Measurements from ENCODE around the gene PSD4. TPM values are rescaled to one million over a fixed set of nuclear protein-coding genes. Genes with fewer than 3 reads are reported as not detected.

PSD4 gene
- total RNA-seq, 1 experiment from 2014 or later: 46.6 TPM

DNA sequence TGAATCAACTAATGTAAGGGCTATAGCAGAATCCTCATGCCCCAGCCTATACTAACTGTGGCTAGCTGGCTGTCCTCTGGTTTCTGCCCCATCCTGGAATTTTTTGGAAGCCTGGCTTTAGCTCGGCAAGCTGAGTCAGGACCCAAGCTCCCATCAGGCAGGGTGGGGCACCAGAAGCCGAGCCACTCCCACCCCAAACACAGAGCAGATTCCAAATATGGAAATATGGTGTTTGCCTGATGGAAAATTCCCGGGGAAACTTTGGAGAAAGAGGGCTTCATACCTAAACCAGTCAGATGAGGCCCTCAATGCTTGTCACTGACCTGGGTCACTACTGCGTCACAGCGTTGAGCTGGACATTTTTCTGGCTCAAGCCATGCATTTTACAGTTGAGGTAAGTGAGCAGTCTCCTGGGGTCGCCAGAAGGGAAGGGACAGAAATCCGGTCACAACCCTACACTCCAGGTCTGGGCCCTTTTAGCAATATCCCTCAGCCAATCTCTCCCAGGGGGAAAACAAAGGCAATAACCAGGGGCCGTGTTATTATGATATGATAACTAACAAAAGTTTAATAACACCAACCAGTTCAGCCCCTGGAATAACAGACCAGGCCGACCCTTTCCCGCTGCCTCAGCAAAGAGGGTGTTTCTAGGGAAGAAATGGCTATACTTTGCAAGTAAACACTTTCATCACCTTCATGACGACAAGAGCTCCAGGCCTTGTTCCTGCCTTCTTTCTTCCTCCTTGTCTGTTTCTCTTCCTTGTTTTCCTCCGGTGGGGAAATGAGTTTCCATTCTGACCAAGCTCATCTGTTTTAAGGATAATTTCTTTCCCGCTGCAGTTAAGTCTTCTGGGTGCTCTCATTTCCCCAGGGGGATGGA lies 37.7 kb downstream of the PSD4 start:
- no peaks in the 10 kb centered on the region for H3K9me3 ChIP-seq (ENCODE audit: low read length)
- peak overlapping the region; percentile 47 for H3K27ac ChIP-seq (ENCODE audit: low read length)
- intact Hi-C loops (cut with micrococcal nuclease): loop anchor here (2.0 kb wide), 1 partner anchor 29 kb away; no protein-coding TSS in a partner anchor
- BruUV-seq (replicated peaks): TSS peak; percentile 57
- ATAC-seq (peak; percentile 90), DNase-seq (peak; percentile 82)
- no peaks in the 10 kb centered on the region for H3K79me2 ChIP-seq (ENCODE audit: low read length)
- H3K9me2 ChIP-seq (replicated peaks; ENCODE audit: low read length): no peaks in the 10 kb centered on the region
- H4K20me1 ChIP-seq (ENCODE audit: low read length): no peaks in the 10 kb centered on the region
- H3K36me3 ChIP-seq (ENCODE audit: low read depth, low read length): no peaks in the 10 kb centered on the region
- no peaks in the 10 kb centered on the region for H3K27me3 ChIP-seq (ENCODE audit: low read length)
- no peak overlapping the region for H3K9ac ChIP-seq (ENCODE audit: low read length)
- H2AFZ ChIP-seq (ENCODE audit: low read length): peak overlapping the region; percentile 58
- H3K4me2 ChIP-seq (ENCODE audit: low read length): peak overlapping the region; percentile 5
- H3K4me1 ChIP-seq (ENCODE audit: insufficient read depth, low read length): peaks cover 20% of the 10 kb centered on the region
- H3F3A ChIP-seq (ENCODE audit: low read length, unreplicated experiment): no peaks in the 10 kb centered on the region
- no peak for TF ChIP-seq EZH2 (IDR thresholded peaks at IDR 0.05; ENCODE audit: low read length, unreplicated experiment)
- TF ChIP-seq, protein P1, sequence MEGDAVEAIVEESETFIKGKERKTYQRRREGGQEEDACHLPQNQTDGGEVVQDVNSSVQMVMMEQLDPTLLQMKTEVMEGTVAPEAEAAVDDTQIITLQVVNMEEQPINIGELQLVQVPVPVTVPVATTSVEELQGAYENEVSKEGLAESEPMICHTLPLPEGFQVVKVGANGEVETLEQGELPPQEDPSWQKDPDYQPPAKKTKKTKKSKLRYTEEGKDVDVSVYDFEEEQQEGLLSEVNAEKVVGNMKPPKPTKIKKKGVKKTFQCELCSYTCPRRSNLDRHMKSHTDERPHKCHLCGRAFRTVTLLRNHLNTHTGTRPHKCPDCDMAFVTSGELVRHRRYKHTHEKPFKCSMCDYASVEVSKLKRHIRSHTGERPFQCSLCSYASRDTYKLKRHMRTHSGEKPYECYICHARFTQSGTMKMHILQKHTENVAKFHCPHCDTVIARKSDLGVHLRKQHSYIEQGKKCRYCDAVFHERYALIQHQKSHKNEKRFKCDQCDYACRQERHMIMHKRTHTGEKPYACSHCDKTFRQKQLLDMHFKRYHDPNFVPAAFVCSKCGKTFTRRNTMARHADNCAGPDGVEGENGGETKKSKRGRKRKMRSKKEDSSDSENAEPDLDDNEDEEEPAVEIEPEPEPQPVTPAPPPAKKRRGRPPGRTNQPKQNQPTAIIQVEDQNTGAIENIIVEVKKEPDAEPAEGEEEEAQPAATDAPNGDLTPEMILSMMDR (conservative IDR thresholded peaks at IDR 0.05; ENCODE audit: low read depth, low read length): no peak
- TF ChIP-seq EZH2phosphoT487 (IDR thresholded peaks at IDR 0.05; ENCODE audit: borderline replicate concordance, low read length): no peak
- no peak overlapping the region for H3K4me3 ChIP-seq (ENCODE audit: low read length)
- POLR2A ChIA-PET (ENCODE audit: unreplicated experiment): interaction anchor here (0.5 kb wide), 1 partner anchor 33 kb away, joined by 3 read pairs; no protein-coding TSS in a partner anchor
- CTCF ChIA-PET: interaction anchor here (1.0 kb wide), 1 partner anchor 131 kb away, joined by 4 read pairs; no protein-coding TSS in a partner anchor

DNA sequence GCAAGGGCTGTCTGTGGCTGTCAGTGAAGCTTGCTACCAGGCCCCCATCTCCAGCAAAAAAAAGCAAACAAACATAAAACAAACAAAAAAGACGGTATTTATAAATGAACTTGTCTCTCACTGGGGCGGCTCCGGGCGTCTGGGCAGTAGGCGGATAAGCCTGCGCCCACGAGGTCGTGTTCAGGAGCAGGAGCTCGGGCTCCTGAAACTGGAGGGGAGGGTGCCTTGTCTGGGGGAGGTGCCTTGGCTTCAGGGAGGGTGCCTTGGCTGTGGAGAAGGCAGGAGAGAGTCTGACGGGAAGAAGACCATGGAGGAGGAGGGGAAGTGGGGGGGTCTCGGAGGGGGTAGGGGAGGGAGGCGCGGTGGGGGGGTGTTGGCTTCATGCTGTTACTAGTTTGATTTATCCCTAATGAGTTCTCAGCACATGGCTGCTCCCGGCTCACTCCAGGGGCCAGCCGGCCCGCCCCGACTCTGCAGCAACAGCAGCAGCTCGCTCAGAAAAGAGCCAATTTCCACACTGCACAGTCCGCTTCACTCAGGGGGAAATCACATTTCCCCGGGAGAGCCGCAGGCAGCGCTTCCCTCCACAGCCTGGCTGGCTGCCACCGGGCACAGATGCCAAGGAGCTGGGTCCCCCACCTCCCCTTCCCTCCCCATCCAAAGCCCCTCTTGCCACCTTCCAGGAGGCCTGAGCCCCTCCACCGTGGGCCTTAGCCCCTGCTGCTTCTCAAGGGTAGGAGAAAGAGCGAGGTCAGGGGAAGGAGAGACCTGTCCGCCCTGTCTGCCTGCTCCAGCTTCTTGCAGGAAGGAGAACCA lies 38.7 kb downstream of the PSD4 start:
- no peak overlapping the region for H2AFZ ChIP-seq (ENCODE audit: low read length)
- ATAC-seq (no peak), DNase-seq (no peak)
- CTCF ChIA-PET: no interaction called here
- POLR2A ChIA-PET (ENCODE audit: unreplicated experiment): no interaction called here
- intact Hi-C loops (cut with micrococcal nuclease): no loop called here
- BruUV-seq (replicated peaks): no TSS peak
- H3K4me2 ChIP-seq (ENCODE audit: low read length): no peak overlapping the region
- TF ChIP-seq EZH2 (IDR thresholded peaks at IDR 0.05; ENCODE audit: low read length, unreplicated experiment): no peak
- TF ChIP-seq, protein P1 (conservative IDR thresholded peaks at IDR 0.05; ENCODE audit: low read depth, low read length): no peak
- no peak for TF ChIP-seq EZH2phosphoT487 (IDR thresholded peaks at IDR 0.05; ENCODE audit: borderline replicate concordance, low read length)
- no peaks in the 10 kb centered on the region for H3K9me2 ChIP-seq (replicated peaks; ENCODE audit: low read length)
- H3K4me1 ChIP-seq (ENCODE audit: insufficient read depth, low read length): peaks cover 20% of the 10 kb centered on the region
- no peaks in the 10 kb centered on the region for H3K36me3 ChIP-seq (ENCODE audit: low read depth, low read length)
- no peaks in the 10 kb centered on the region for H3K79me2 ChIP-seq (ENCODE audit: low read length)
- no peaks in the 10 kb centered on the region for H3F3A ChIP-seq (ENCODE audit: low read length, unreplicated experiment)
- H3K9ac ChIP-seq (ENCODE audit: low read length): no peak overlapping the region
- H3K27ac ChIP-seq (ENCODE audit: low read length): no peak overlapping the region
- no peak overlapping the region for H3K4me3 ChIP-seq (ENCODE audit: low read length)
- H3K27me3 ChIP-seq (ENCODE audit: low read length): no peaks in the 10 kb centered on the region
- no peaks in the 10 kb centered on the region for H3K9me3 ChIP-seq (ENCODE audit: low read length)
- H4K20me1 ChIP-seq (ENCODE audit: low read length): no peaks in the 10 kb centered on the region

Measured in PC-3 (cell line).